ENCODE data around the gene NBEA. TPM values are rescaled to one million over a fixed set of nuclear protein-coding genes. Genes with fewer than 3 reads are reported as not detected.
"Not testable (repeated sequence)": the region's sequence is repeated elsewhere in the genome, so short reads cannot be mapped to it uniquely, and the experiment has no call there.

Gene NBEA
- total RNA-seq, 1 donor from 2014 or later, result 23.5 TPM

GRCh38 chr13:35669321-35669720 lies 727.3 kb downstream of the NBEA start:
- no peaks in the 10 kb centered on the region for H3K9me3 ChIP-seq (ENCODE audit: control insufficient read depth in 3 of 3, low read length in 3 of 3)
- H3K27ac ChIP-seq (ENCODE audit: low read depth, low read length), result no peak overlapping the region
- no peak overlapping the region for H3K4me3 ChIP-seq (ENCODE audit: low read length in 3 of 3)
- peaks cover 0 to 9% (median 0%) of the 10 kb centered on the region in 3 donors for H3K36me3 ChIP-seq (ENCODE audit: control insufficient read depth in 3 of 3, insufficient read depth in 3 of 3, low read length in 3 of 3)
- H3K9ac ChIP-seq (ENCODE audit: low read depth in 1 of 3, low read length in 3 of 3), result no peak overlapping the region
- H3K27me3 ChIP-seq (ENCODE audit: control insufficient read depth in 3 of 3, insufficient read depth in 3 of 3, low read length in 3 of 3), result no peaks in the 10 kb centered on the region
- H3K4me1 ChIP-seq (ENCODE audit: control insufficient read depth in 3 of 3, insufficient read depth in 3 of 3, low read length in 3 of 3), result no peaks in the 10 kb centered on the region

GRCh38 chr13:35672611-35673010 lies 730.5 kb downstream of the NBEA start:
- H3K9ac ChIP-seq (ENCODE audit: low read depth in 1 of 3, low read length in 3 of 3), result no peak overlapping the region
- H3K36me3 ChIP-seq (ENCODE audit: control insufficient read depth in 3 of 3, insufficient read depth in 3 of 3, low read length in 3 of 3), result peaks cover 0 to 7% (median 0%) of the 10 kb centered on the region in 3 donors
- H3K4me1 ChIP-seq (ENCODE audit: control insufficient read depth in 3 of 3, insufficient read depth in 3 of 3, low read length in 3 of 3), result no peaks in the 10 kb centered on the region
- H3K4me3 ChIP-seq (ENCODE audit: low read length in 3 of 3), result no peak overlapping the region
- H3K9me3 ChIP-seq (ENCODE audit: control insufficient read depth in 3 of 3, low read length in 3 of 3), result no peaks in the 10 kb centered on the region
- no peaks in the 10 kb centered on the region for H3K27me3 ChIP-seq (ENCODE audit: control insufficient read depth in 3 of 3, insufficient read depth in 3 of 3, low read length in 3 of 3)
- H3K27ac ChIP-seq (ENCODE audit: low read depth, low read length), result no peak overlapping the region

GRCh38 chr13:35675651-35676050 lies 733.6 kb downstream of the NBEA start:
- H3K36me3 ChIP-seq (ENCODE audit: control insufficient read depth in 3 of 3, insufficient read depth in 3 of 3, low read length in 3 of 3), result peaks cover 0 to 3% (median 0%) of the 10 kb centered on the region in 3 donors
- H3K9ac ChIP-seq (ENCODE audit: low read depth in 1 of 3, low read length in 3 of 3), result no peak overlapping the region
- no peaks in the 10 kb centered on the region for H3K27me3 ChIP-seq (ENCODE audit: control insufficient read depth in 3 of 3, insufficient read depth in 3 of 3, low read length in 3 of 3)
- no peaks in the 10 kb centered on the region for H3K9me3 ChIP-seq (ENCODE audit: control insufficient read depth in 3 of 3, low read length in 3 of 3)
- H3K27ac ChIP-seq (ENCODE audit: low read depth, low read length), result no peak overlapping the region
- no peaks in the 10 kb centered on the region for H3K4me1 ChIP-seq (ENCODE audit: control insufficient read depth in 3 of 3, insufficient read depth in 3 of 3, low read length in 3 of 3)
- no peak overlapping the region for H3K4me3 ChIP-seq (ENCODE audit: low read length in 3 of 3)

- not testable (repeated sequence) for H3K9me3 ChIP-seq (ENCODE audit: control insufficient read depth in 3 of 3, low read length in 3 of 3); H3K4me1 ChIP-seq (ENCODE audit: control insufficient read depth in 3 of 3, insufficient read depth in 3 of 3, low read length in 3 of 3); H3K4me3 ChIP-seq (ENCODE audit: low read length in 3 of 3); H3K9ac ChIP-seq (ENCODE audit: low read depth in 1 of 3, low read length in 3 of 3); H3K36me3 ChIP-seq (ENCODE audit: control insufficient read depth in 3 of 3, insufficient read depth in 3 of 3, low read length in 3 of 3); H3K27ac ChIP-seq (ENCODE audit: low read depth, low read length); H3K27me3 ChIP-seq (ENCODE audit: control insufficient read depth in 3 of 3, insufficient read depth in 3 of 3, low read length in 3 of 3)
Measured at GRCh38 chr13:35677863-35678262, 735.8 kb downstream of the NBEA start.

GRCh38 chr13:35681685-35682084 lies 739.6 kb downstream of the NBEA start:
- no peaks in the 10 kb centered on the region for H3K9me3 ChIP-seq (ENCODE audit: control insufficient read depth in 3 of 3, low read length in 3 of 3)
- no peak overlapping the region for H3K9ac ChIP-seq (ENCODE audit: low read depth in 1 of 3, low read length in 3 of 3)
- H3K36me3 ChIP-seq (ENCODE audit: control insufficient read depth in 3 of 3, insufficient read depth in 3 of 3, low read length in 3 of 3), result no peaks in the 10 kb centered on the region
- H3K4me1 ChIP-seq (ENCODE audit: control insufficient read depth in 3 of 3, insufficient read depth in 3 of 3, low read length in 3 of 3), result no peaks in the 10 kb centered on the region
- no peak overlapping the region for H3K27ac ChIP-seq (ENCODE audit: low read depth, low read length)
- H3K4me3 ChIP-seq (ENCODE audit: low read length in 3 of 3), result no peak overlapping the region
- no peaks in the 10 kb centered on the region for H3K27me3 ChIP-seq (ENCODE audit: control insufficient read depth in 3 of 3, insufficient read depth in 3 of 3, low read length in 3 of 3)

GRCh38 chr13:35684432-35684831 lies 742.4 kb downstream of the NBEA start:
- Histone ChIP-seq H3K9me3 (ENCODE audit: control insufficient read depth in 3 of 3, low read length in 3 of 3) (no peaks in the 10 kb centered on the region), H3K36me3 (ENCODE audit: control insufficient read depth in 3 of 3, insufficient read depth in 3 of 3, low read length in 3 of 3) (no peaks in the 10 kb centered on the region), H3K27ac (ENCODE audit: low read depth, low read length) (no peak overlapping the region), H3K9ac (ENCODE audit: low read depth in 1 of 3, low read length in 3 of 3) (no peak overlapping the region), H3K27me3 (ENCODE audit: control insufficient read depth in 3 of 3, insufficient read depth in 3 of 3, low read length in 3 of 3) (no peaks in the 10 kb centered on the region), H3K4me1 (ENCODE audit: control insufficient read depth in 3 of 3, insufficient read depth in 3 of 3, low read length in 3 of 3) (no peaks in the 10 kb centered on the region), H3K4me3 (ENCODE audit: low read length in 3 of 3) (no peak overlapping the region)

GRCh38 chr13:35687336-35687735 lies 745.3 kb downstream of the NBEA start:
- Histone ChIP-seq H3K4me1 (ENCODE audit: control insufficient read depth in 3 of 3, insufficient read depth in 3 of 3, low read length in 3 of 3) (no peaks in the 10 kb centered on the region), H3K9ac (ENCODE audit: low read depth in 1 of 3, low read length in 3 of 3) (no peak overlapping the region), H3K36me3 (ENCODE audit: control insufficient read depth in 3 of 3, insufficient read depth in 3 of 3, low read length in 3 of 3) (no peaks in the 10 kb centered on the region), H3K27me3 (ENCODE audit: control insufficient read depth in 3 of 3, insufficient read depth in 3 of 3, low read length in 3 of 3) (no peaks in the 10 kb centered on the region), H3K9me3 (ENCODE audit: control insufficient read depth in 3 of 3, low read length in 3 of 3) (no peaks in the 10 kb centered on the region), H3K27ac (ENCODE audit: low read depth, low read length) (no peak overlapping the region), H3K4me3 (ENCODE audit: low read length in 3 of 3) (no peak overlapping the region)

GRCh38 chr13:35690581-35691207 lies 748.6 kb downstream of the NBEA start:
- no peak overlapping the region for H3K27ac ChIP-seq (ENCODE audit: low read depth, low read length)
- no peaks in the 10 kb centered on the region for H3K9me3 ChIP-seq (ENCODE audit: control insufficient read depth in 3 of 3, low read length in 3 of 3)
- no peak overlapping the region for H3K4me3 ChIP-seq (ENCODE audit: low read length in 3 of 3)

GRCh38 chr13:35693134-35693784 lies 751.2 kb downstream of the NBEA start:
- no peak overlapping the region for H3K4me3 ChIP-seq (ENCODE audit: low read length in 3 of 3)
- H3K27ac ChIP-seq (ENCODE audit: low read depth, low read length), result no peak overlapping the region
- no peaks in the 10 kb centered on the region for H3K4me1 ChIP-seq (ENCODE audit: control insufficient read depth in 3 of 3, insufficient read depth in 3 of 3, low read length in 3 of 3)
- no peaks in the 10 kb centered on the region for H3K9me3 ChIP-seq (ENCODE audit: control insufficient read depth in 3 of 3, low read length in 3 of 3)
- H3K36me3 ChIP-seq (ENCODE audit: control insufficient read depth in 3 of 3, insufficient read depth in 3 of 3, low read length in 3 of 3), result no peaks in the 10 kb centered on the region
- no peak overlapping the region for H3K9ac ChIP-seq (ENCODE audit: low read depth in 1 of 3, low read length in 3 of 3)
- peaks cover 0 to 8% (median 0%) of the 10 kb centered on the region in 3 donors for H3K27me3 ChIP-seq (ENCODE audit: control insufficient read depth in 3 of 3, insufficient read depth in 3 of 3, low read length in 3 of 3)

More at GRCh38 chr13:35690581-35691207, 748.6 kb downstream of the NBEA start:
- H3K9ac ChIP-seq (ENCODE audit: low read depth in 1 of 3, low read length in 3 of 3), result no peak overlapping the region
- H3K27me3 ChIP-seq (ENCODE audit: control insufficient read depth in 3 of 3, insufficient read depth in 3 of 3, low read length in 3 of 3), result no peaks in the 10 kb centered on the region
- H3K4me1 ChIP-seq (ENCODE audit: control insufficient read depth in 3 of 3, insufficient read depth in 3 of 3, low read length in 3 of 3), result no peaks in the 10 kb centered on the region
- H3K36me3 ChIP-seq (ENCODE audit: control insufficient read depth in 3 of 3, insufficient read depth in 3 of 3, low read length in 3 of 3), result no peaks in the 10 kb centered on the region

- Histone ChIP-seq H3K4me1 (ENCODE audit: control insufficient read depth in 3 of 3, insufficient read depth in 3 of 3, low read length in 3 of 3) (peaks cover 0 to 5% (median 0%) of the 10 kb centered on the region in 3 donors), H3K9ac (ENCODE audit: low read depth in 1 of 3, low read length in 3 of 3) (no peak overlapping the region), H3K9me3 (ENCODE audit: control insufficient read depth in 3 of 3, low read length in 3 of 3) (no peaks in the 10 kb centered on the region), H3K27me3 (ENCODE audit: control insufficient read depth in 3 of 3, insufficient read depth in 3 of 3, low read length in 3 of 3) (peaks cover 0 to 8% (median 0%) of the 10 kb centered on the region in 3 donors), H3K27ac (ENCODE audit: low read depth, low read length) (no peak overlapping the region), H3K4me3 (ENCODE audit: low read length in 3 of 3) (no peak overlapping the region), H3K36me3 (ENCODE audit: control insufficient read depth in 3 of 3, insufficient read depth in 3 of 3, low read length in 3 of 3) (no peaks in the 10 kb centered on the region)
Measured at GRCh38 chr13:35694031-35694430, 752.0 kb downstream of the NBEA start.

All from skeletal muscle tissue (tissue), 4 donors.